Measurements from ENCODE around the gene SP6. TPM values are rescaled to one million over a fixed set of nuclear protein-coding genes. Genes with fewer than 3 reads are reported as not detected.

Gene SP6
- total RNA-seq, 2 experiments from 2014 or later: 0.10 to 0.19 TPM

DNA sequence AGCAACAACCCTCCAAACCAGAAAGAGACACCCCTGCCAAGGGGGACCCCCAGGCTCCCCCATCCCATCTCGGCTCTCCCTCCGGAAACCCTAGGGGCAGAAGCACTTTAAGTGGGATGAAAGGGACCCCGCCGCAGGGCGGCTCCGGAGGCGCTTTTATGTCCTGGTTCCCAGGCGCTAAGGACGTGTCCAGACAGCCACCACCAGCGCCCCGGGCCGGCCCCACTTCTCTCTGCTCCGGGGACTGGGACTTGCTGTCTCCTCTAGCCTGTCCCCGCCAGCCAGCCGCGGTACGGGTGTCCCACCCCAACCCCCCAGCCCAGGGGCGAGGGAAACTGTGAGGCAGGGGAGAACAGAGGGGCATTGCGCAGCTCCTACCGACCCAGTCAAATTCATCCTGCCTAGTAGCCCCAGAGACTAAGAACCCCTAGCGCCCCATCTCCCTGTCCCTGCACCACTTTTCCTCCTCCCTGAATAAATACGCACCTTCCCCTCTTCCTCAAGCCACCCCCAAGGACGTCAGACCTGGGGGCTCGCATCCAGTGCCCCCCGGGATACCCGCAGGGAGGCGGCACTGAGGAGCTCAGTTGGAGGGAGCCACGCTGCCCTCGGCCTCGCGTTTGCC, 4.1 kb downstream of the SP6 start:
- DNase-seq: no peak
- Mint-ChIP-seq H3K27me3 (ENCODE audit: low read depth) (peaks cover 55% of the 10 kb centered on the region), H3K36me3 (ENCODE audit: low read depth) (no peaks in the 10 kb centered on the region), H3K9me3 (no peaks in the 10 kb centered on the region), H3K27ac (no peak overlapping the region), H3K4me1 (ENCODE audit: low read depth) (peaks cover 28% of the 10 kb centered on the region), H3K4me3 (no peak overlapping the region)
- intact Hi-C loops (cut with micrococcal nuclease): loop anchor here (1.0 to 10.0 kb wide), 2 partner anchors 43 to 258 kb away; partner anchors contain the start of genes CBX1 and SNX11
- CTCF ChIA-PET: interaction anchor here (0.7 to 14.9 kb wide), 9 partner anchors 10 to 123 kb away, joined by 3 to 460 read pairs (median 3); partner anchors contain the start of gene SP2

DNA sequence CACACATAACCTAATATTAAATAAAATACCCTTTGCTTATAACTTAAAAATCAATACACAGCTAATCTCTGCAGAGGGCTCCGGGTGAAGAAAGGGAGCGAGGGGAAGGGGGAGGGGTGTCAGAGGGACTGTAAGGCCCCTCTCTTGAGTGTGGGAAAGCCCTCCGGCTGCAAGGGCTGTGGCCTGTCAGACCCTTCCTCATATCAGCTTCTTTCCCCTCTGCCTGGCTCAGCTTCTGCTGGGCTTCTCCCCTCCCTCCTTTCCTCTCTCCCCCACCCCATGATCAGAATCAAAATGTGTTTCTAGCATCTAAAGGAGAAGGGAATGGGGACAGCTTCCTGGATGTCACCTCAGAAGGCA, 5.3 kb downstream of the SP6 start:
- peaks cover 52% of the 10 kb centered on the region for H3K27me3 Mint-ChIP-seq (ENCODE audit: low read depth)
- intact Hi-C loops (cut with micrococcal nuclease): loop anchor here (10.0 kb wide), 1 partner anchor 259 kb away; the partner anchor contains the start of genes CBX1 and SNX11

DNA sequence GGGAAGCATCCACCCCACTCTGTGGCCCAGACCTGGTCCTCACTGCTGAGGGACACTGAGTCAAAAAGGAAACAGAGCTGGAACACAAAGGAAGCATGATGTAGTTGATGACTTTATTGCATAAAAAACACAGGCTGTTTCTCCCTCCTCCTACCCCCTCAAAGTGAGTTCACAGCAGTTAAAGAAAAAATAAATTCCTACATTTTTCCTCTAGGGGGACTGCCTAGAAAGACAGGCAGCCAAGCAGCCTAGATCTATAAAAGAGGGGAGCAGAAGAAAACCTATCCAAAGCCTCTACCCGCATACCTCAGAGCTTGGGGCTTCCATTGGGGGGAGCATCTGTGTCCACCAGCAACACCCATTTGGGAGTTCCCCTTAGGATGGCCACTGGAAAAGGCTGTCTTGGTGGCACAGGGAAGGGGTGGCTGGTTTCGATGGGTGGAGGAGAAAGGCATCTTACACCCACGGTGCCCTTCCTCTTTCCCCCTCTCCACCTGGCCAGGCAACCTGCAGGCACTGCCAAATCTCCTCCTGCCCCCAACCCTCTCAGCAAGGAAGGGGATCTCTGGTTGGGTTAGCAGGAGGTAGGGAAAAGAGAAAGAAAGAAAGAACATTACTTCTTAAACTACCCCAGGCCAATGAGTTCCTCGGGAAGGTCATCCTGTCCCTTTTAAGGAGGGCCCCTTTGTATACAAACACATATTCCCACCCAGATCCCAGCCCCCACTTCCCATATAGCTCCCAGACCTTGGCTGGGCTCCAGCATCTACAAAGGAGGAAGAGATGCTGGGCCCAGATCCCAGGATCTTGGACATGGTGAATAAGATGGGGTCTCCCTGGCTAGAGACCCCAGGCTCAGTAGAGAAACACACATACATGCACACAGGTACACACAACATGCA, 5.9 kb downstream of the SP6 start:
- Mint-ChIP-seq H3K4me1 (ENCODE audit: low read depth) (peaks cover 34% of the 10 kb centered on the region), H3K27ac (no peak overlapping the region), H3K9me3 (no peaks in the 10 kb centered on the region), H3K36me3 (ENCODE audit: low read depth) (peaks cover 1% of the 10 kb centered on the region), H3K27me3 (ENCODE audit: low read depth) (peaks cover 46% of the 10 kb centered on the region), H3K4me3 (no peak overlapping the region)
- CTCF ChIA-PET: interaction anchor here (0.7 to 14.9 kb wide), 9 partner anchors 10 to 191 kb away, joined by 3 to 460 read pairs (median 4); partner anchors contain the start of gene SP2
- intact Hi-C loops (cut with micrococcal nuclease): loop anchor here (10.0 kb wide), 1 partner anchor 260 kb away; the partner anchor contains the start of genes CBX1 and SNX11
- DNase-seq: no peak

More for the DNA sequence above, 5.3 kb downstream of the SP6 start:
- peaks cover 1% of the 10 kb centered on the region for H3K36me3 Mint-ChIP-seq (ENCODE audit: low read depth)
- no peaks in the 10 kb centered on the region for H3K9me3 Mint-ChIP-seq
- peaks cover 33% of the 10 kb centered on the region for H3K4me1 Mint-ChIP-seq (ENCODE audit: low read depth)
- DNase-seq: no peak
- H3K4me3 Mint-ChIP-seq: no peak overlapping the region
- CTCF ChIA-PET: interaction anchor here (0.7 to 14.9 kb wide), 4 partner anchors 10 to 191 kb away, joined by 3 to 460 read pairs (median 4); partner anchors contain the start of gene SP2
- no peak overlapping the region for H3K27ac Mint-ChIP-seq

DNA sequence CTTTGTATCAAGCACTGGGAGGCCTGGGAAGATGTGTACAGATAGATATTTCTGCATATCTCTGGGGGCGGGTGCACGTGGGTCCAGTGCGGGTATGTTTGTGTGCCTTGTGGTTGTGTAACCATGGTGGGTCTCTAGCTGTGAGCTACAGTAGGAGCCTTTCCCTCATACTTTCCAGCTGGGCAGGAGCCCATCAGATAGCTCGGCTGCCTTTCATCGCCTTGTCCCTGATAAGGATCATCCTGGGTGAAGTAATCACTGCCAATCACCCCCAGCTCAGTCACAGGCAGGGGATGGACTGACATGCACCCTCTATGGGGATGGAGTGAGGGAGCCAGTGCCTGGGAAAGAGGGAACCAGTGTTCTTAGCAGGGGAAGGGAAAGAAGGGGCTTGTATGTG, 6.7 kb downstream of the SP6 start:
- CTCF ChIA-PET: interaction anchor here (1.1 to 14.9 kb wide), 8 partner anchors 8 to 178 kb away, joined by 3 to 460 read pairs (median 4); partner anchors contain the start of genes SP2 and SP6
- Mint-ChIP-seq H3K4me1 (ENCODE audit: low read depth) (peaks cover 38% of the 10 kb centered on the region), H3K4me3 (no peak overlapping the region), H3K9me3 (no peaks in the 10 kb centered on the region), H3K27me3 (ENCODE audit: low read depth) (peaks cover 38% of the 10 kb centered on the region), H3K36me3 (ENCODE audit: low read depth) (peaks cover 1% of the 10 kb centered on the region), H3K27ac (no peak overlapping the region)
- DNase-seq: no peak
- intact Hi-C loops (cut with micrococcal nuclease): loop anchor here (10.0 kb wide), 1 partner anchor 261 kb away; the partner anchor contains the start of genes CBX1 and SNX11

DNA sequence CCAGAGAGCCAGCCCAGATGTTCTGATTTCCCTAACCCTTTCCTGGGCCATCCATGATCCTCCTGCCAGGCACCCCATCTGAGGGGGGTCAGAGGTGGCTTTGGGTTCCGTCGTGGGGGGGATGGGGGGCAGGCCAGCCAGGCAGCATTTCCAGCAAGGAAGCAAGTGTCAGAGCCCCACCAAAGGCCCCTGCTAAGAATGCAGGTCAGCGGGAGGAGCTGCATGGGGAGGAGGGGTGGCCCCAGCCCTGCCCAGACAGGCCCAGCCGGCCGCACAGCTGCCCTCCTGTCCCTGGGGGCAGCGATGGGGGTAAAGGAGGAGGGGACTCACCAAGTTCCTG, 7.6 kb downstream of the SP6 start:
- H3K27me3 Mint-ChIP-seq (ENCODE audit: low read depth): peaks cover 29% of the 10 kb centered on the region
- no peak for DNase-seq
- intact Hi-C loops (cut with micrococcal nuclease): loop anchor here (1.0 to 10.0 kb wide), 4 partner anchors 47 to 261 kb away; partner anchors contain the start of genes CBX1, CDK5RAP3 and SNX11
- H3K4me1 Mint-ChIP-seq (ENCODE audit: low read depth): peaks cover 38% of the 10 kb centered on the region
- H3K36me3 Mint-ChIP-seq (ENCODE audit: low read depth): peaks cover 1% of the 10 kb centered on the region
- H3K9me3 Mint-ChIP-seq: no peaks in the 10 kb centered on the region
- CTCF ChIA-PET: interaction anchor here (1.0 to 14.9 kb wide), 11 partner anchors 9 to 175 kb away, joined by 3 to 460 read pairs (median 9); partner anchors contain the start of genes SP2 and SP6
- no peak overlapping the region for H3K4me3 Mint-ChIP-seq
- no peak overlapping the region for H3K27ac Mint-ChIP-seq

DNA sequence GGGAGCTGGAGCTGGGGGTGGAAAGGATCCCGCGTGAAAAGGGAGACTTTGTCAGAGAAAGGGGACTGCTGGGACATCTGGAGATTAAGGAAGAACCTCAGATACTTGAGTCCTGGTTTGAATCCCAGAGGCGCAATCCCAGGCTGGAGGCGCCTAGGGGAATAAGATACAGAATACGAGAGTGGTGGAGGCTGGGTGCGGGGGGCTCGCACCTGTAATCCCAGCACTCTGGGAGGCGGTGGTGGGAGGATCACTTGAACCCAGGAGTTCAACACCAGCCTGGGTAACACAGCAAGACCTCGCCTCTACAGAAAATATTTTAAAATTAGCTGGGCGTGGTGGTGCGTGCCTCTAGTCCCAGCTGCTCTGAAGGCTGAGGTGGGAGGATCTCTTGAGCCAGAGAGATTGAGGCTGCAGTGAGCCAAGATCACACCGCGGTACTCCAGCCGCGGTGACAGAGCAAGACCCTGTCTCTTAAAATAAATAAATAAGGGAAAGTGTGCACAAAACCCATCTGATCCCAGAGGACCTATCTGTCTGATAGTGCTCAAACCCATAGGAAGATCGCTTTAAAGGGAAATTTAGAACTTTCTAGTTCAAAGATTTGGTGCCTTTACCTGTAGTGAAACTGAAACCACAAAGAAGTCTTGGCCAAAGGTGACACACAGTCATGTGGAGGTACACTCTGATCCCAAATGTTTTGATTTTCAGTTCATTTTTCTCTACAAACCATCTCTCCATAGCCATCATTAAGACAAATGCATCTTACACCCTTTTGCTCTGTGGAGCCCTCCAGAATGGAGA, 9.3 kb downstream of the SP6 start:
- Mint-ChIP-seq H3K4me3 (peak overlapping the region; percentile 100), H3K4me1 (ENCODE audit: low read depth) (peaks cover 33% of the 10 kb centered on the region), H3K27me3 (ENCODE audit: low read depth) (peaks cover 19% of the 10 kb centered on the region), H3K36me3 (ENCODE audit: low read depth) (peaks cover 1% of the 10 kb centered on the region), H3K27ac (peak overlapping the region; percentile 85), H3K9me3 (no peaks in the 10 kb centered on the region)
- no peak for DNase-seq
- intact Hi-C loops (cut with micrococcal nuclease): loop anchor here (2.0 to 10.0 kb wide), 4 partner anchors 105 to 263 kb away; partner anchors contain the start of genes CBX1, CDK5RAP3 and SNX11
- CTCF ChIA-PET: interaction anchor here (0.6 to 14.9 kb wide), 21 partner anchors 8 to 1503 kb away, joined by 3 to 460 read pairs (median 5); partner anchors contain the start of genes CDK5RAP3, LRRC46, MRPL10 and SP2

DNA sequence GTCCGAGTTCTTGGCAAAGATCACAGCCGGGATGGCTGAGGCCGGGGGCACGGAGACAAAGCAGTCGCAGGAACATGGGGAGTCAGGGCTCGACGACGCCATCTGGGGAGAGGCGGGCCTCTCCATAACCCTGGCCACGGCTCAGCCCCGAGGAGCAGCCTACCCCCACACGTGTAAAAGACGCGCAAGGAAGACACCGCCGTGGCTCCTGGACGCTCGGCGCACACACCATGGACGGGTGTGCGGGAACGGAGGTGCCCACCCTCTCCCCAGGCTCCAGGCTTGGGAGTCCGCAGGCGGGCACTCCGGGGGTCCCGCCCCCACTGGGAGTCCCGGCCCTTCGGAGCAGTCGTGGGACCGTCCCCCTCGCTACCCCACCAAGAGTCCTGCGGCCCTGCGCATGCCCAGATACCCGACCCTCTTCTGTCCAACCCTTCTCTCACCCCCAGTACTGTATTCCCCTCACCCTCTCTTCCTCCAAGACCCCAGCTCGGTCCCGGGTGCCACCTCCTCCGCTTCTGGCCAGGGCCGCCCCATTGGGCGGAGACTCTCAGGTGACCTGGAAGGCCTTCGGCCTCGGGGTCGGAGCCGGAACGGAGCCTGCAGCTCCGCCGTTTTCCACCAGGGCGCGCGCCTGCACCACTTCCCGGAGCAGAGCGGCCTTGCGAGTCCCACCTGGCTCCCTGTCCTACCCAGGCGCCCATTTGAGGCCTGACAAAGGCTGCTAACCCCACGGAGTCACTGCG, 10.0 kb downstream of the SP6 start, which contains the start of gene SCRN2:
SCRN2 (minus strand) TSS at position 532 of the 746 bp plus-strand sequence; CDS start at position 102, 430 bp downstream.
- no peaks in the 10 kb centered on the region for H3K9me3 Mint-ChIP-seq
- peak within 1 kb of the TSS; percentile 85 for H3K27ac Mint-ChIP-seq
- peak; percentile 93 for DNase-seq
- H3K4me3 Mint-ChIP-seq: peak within 1 kb of the TSS; percentile 100
- H3K36me3 Mint-ChIP-seq (ENCODE audit: low read depth): peaks cover 1% of the 10 kb centered on the region
- peaks cover 12% of the 10 kb centered on the region for H3K27me3 Mint-ChIP-seq (ENCODE audit: low read depth)
- CTCF ChIA-PET: interaction anchor here (0.6 to 14.9 kb wide), 20 partner anchors 9 to 1504 kb away, joined by 3 to 460 read pairs (median 4); partner anchors contain the start of genes CDK5RAP3, LRRC46, MRPL10 and SP2
- H3K4me1 Mint-ChIP-seq (ENCODE audit: low read depth): peaks cover 35% of the 10 kb centered on the region
- intact Hi-C loops (cut with micrococcal nuclease): loop anchor here (2.0 to 10.0 kb wide), 2 partner anchors 178 to 264 kb away; partner anchors contain the start of genes CBX1 and SNX11

DNA sequence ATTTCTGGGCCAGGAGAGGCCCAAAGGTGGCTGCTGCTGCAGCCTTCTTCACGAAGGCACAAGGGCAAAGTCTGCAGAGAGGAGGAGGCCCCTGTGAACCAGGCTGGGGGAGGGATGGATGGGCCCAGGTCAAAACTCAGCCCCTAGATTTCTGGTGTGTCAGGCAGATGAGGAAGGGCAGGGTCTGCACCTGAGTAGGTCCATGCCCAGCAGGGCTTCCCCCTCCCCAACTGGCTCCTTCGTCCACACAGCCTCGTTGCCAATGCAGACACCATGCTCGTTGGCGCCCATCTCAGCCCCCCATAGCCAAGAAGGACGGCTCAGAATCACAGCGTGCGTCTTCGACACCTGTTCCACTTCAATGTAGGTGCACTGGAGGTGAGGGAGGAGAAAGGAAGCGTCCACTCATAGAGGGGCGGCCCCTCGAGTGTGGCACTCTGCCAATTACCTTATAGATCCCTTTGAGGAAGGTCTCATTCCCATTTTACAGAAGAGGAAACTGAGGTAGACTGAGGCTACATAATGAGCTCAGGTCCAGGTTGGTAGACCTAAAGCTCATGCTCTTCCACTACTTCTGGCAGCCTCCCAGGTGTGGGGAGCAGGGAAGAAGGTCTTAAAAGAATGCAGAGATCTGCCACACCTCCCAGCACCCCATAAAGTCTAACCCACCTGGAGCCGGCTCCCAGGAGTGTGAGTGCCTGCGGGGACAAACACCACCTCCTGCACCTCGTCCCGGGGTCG, 10.8 kb downstream of the SP6 start:
- peaks cover 5% of the 10 kb centered on the region for H3K27me3 Mint-ChIP-seq (ENCODE audit: low read depth)
- H3K4me3 Mint-ChIP-seq: peak overlapping the region; percentile 100
- no peak for DNase-seq
- peaks cover 5% of the 10 kb centered on the region for H3K36me3 Mint-ChIP-seq (ENCODE audit: low read depth)
- no peaks in the 10 kb centered on the region for H3K9me3 Mint-ChIP-seq
- intact Hi-C loops (cut with micrococcal nuclease): loop anchor here (2.0 to 10.0 kb wide), 2 partner anchors 179 to 265 kb away; partner anchors contain the start of genes CBX1 and SNX11
- no peak overlapping the region for H3K27ac Mint-ChIP-seq
- CTCF ChIA-PET: interaction anchor here (0.6 to 14.9 kb wide), 9 partner anchors 9 to 180 kb away, joined by 3 to 460 read pairs (median 9); partner anchors contain the start of genes CDK5RAP3, LRRC46, MRPL10 and SP2
- peaks cover 43% of the 10 kb centered on the region for H3K4me1 Mint-ChIP-seq (ENCODE audit: low read depth)

DNA sequence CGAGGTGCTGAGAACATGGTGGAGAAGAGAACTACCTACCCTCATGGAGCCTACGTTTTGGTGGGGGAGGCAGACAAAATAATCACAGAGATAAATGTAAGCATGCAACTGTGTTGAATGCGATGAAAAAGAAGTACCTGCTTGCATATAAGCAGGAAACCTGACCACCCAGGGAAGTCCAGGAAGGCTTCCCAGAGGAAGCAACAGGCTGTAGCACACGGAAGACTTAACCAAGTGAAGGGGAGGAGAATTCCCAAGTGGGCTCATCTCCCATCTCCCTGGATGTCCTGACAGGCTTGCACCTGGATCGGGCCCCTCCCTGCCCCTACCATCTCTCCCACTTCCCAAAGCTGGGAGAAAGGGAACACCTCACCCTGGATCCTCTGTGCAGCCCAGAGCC, 11.9 kb downstream of the SP6 start:
- H3K36me3 Mint-ChIP-seq (ENCODE audit: low read depth): peaks cover 5% of the 10 kb centered on the region
- H3K4me3 Mint-ChIP-seq: no peak overlapping the region
- H3K27me3 Mint-ChIP-seq (ENCODE audit: low read depth): no peaks in the 10 kb centered on the region
- H3K9me3 Mint-ChIP-seq: no peaks in the 10 kb centered on the region
- no peak for DNase-seq
- H3K27ac Mint-ChIP-seq: no peak overlapping the region
- intact Hi-C loops (cut with micrococcal nuclease): no loop called here
- peaks cover 54% of the 10 kb centered on the region for H3K4me1 Mint-ChIP-seq (ENCODE audit: low read depth)
- CTCF ChIA-PET: interaction anchor here (5.4 to 14.9 kb wide), 2 partner anchors 49 to 110 kb away, joined by 26 to 460 read pairs; partner anchors contain the start of gene SP2

DNA sequence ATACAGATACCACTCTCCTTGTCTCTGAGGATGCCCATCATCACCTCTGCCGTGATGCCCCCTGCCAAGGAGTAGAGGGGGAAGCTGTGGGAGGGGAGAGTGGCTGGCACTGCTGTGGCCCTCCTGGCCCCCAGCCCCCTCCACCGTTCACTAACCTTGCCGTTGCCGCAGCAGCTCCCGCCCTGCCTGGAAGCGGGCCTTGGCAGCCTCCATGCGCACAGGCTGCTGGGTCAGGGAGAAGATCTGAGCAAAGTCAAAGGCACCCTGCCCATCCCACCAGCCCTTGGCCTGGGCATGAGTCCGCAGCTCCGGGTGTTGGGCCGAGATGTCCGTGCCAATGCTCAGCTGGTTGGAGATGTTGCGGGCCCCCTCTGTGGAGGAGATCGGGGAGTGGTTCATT, 12.3 kb downstream of the SP6 start:
- intact Hi-C loops (cut with micrococcal nuclease): no loop called here
- H3K4me1 Mint-ChIP-seq (ENCODE audit: low read depth): peaks cover 58% of the 10 kb centered on the region

More for the DNA sequence above, 12.3 kb downstream of the SP6 start:
- DNase-seq: no peak
- CTCF ChIA-PET: interaction anchor here (5.4 kb wide), 1 partner anchor 110 kb away, joined by 26 read pairs; no protein-coding TSS in a partner anchor
- Mint-ChIP-seq H3K27ac (no peak overlapping the region), H3K36me3 (ENCODE audit: low read depth) (peaks cover 5% of the 10 kb centered on the region), H3K4me3 (no peak overlapping the region), H3K27me3 (ENCODE audit: low read depth) (no peaks in the 10 kb centered on the region), H3K9me3 (no peaks in the 10 kb centered on the region)
